ENCODE data around the gene VWA3A. TPM values are rescaled to one million over a fixed set of nuclear protein-coding genes. Genes with fewer than 3 reads are reported as not detected.

The VWA3A gene
- total and polyA plus RNA-seq, 2 experiments from 2014 or later: 0.45 TPM; not detected in 1

DNA sequence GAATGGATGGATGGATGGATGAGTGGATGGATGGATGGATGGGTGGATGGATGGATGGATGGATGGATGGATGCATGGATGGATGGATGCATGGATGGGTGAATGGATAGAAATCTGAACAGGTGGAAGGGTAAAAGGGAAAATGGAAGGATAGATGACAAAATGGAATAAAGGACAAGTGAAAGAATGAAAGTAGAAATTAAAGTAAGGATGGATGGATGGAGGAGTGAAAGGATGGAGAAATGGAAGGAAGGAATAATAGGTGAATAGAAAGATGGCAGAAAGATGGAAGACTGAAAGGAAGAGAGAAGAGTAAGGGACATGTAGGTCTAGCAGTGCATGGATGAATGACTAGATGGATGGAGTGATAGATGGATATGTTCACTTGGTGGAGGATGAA, 29.9 kb downstream of the VWA3A start (continued):
- TF ChIP-seq, protein P1, sequence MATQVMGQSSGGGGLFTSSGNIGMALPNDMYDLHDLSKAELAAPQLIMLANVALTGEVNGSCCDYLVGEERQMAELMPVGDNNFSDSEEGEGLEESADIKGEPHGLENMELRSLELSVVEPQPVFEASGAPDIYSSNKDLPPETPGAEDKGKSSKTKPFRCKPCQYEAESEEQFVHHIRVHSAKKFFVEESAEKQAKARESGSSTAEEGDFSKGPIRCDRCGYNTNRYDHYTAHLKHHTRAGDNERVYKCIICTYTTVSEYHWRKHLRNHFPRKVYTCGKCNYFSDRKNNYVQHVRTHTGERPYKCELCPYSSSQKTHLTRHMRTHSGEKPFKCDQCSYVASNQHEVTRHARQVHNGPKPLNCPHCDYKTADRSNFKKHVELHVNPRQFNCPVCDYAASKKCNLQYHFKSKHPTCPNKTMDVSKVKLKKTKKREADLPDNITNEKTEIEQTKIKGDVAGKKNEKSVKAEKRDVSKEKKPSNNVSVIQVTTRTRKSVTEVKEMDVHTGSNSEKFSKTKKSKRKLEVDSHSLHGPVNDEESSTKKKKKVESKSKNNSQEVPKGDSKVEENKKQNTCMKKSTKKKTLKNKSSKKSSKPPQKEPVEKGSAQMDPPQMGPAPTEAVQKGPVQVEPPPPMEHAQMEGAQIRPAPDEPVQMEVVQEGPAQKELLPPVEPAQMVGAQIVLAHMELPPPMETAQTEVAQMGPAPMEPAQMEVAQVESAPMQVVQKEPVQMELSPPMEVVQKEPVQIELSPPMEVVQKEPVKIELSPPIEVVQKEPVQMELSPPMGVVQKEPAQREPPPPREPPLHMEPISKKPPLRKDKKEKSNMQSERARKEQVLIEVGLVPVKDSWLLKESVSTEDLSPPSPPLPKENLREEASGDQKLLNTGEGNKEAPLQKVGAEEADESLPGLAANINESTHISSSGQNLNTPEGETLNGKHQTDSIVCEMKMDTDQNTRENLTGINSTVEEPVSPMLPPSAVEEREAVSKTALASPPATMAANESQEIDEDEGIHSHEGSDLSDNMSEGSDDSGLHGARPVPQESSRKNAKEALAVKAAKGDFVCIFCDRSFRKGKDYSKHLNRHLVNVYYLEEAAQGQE (IDR thresholded peaks at IDR 0.05; ENCODE audit: unreplicated experiment): no peak
- TF ChIP-seq CREB1 (CRISPR knock-in tag; IDR thresholded peaks at IDR 0.05; ENCODE audit: low read depth): no peak
- TF ChIP-seq, protein P2, sequence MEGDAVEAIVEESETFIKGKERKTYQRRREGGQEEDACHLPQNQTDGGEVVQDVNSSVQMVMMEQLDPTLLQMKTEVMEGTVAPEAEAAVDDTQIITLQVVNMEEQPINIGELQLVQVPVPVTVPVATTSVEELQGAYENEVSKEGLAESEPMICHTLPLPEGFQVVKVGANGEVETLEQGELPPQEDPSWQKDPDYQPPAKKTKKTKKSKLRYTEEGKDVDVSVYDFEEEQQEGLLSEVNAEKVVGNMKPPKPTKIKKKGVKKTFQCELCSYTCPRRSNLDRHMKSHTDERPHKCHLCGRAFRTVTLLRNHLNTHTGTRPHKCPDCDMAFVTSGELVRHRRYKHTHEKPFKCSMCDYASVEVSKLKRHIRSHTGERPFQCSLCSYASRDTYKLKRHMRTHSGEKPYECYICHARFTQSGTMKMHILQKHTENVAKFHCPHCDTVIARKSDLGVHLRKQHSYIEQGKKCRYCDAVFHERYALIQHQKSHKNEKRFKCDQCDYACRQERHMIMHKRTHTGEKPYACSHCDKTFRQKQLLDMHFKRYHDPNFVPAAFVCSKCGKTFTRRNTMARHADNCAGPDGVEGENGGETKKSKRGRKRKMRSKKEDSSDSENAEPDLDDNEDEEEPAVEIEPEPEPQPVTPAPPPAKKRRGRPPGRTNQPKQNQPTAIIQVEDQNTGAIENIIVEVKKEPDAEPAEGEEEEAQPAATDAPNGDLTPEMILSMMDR (conservative IDR thresholded peaks at IDR 0.05; ENCODE audit: low read depth in 2 of 2): no peak
- no peak for TF ChIP-seq EZH2 (IDR thresholded peaks at IDR 0.05; ENCODE audit: low read depth, unreplicated experiment)
- TF ChIP-seq NANOG (IDR thresholded peaks at IDR 0.05; ENCODE audit: borderline replicate concordance): no peak
- no peak for TF ChIP-seq STAT1 (IDR thresholded peaks at IDR 0.05; ENCODE audit: unreplicated experiment)

DNA sequence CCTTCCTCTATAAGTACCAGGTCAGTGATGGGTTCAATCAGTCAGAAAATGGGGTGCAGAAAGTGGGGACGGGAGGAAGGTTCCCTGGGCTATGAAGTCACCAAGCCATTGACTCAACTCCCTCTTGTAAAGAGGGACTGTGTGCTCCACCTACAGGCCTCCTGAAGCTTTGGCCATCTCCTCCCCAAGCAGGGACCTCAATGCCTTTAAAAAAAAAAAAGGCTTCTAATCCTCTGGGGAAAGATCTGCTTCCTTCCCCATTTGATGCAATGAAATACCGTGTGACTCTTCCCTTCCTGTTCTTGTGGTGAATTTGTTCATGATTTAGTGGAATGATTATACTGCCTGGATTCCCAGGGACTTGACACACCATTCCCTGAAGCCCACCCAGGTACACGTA, 30.8 kb downstream of the VWA3A start:
- no peak overlapping the region for H3K4me3 ChIP-seq
- no peak overlapping the region for H3K27ac Mint-ChIP-seq
- H3K36me3 ChIP-seq (ENCODE audit: insufficient read depth): no peaks in the 10 kb centered on the region
- H3K27me3 ChIP-seq (ENCODE audit: insufficient read depth): no peaks in the 10 kb centered on the region
- H3K4me3 Mint-ChIP-seq: no peak overlapping the region
- no peak for TF ChIP-seq POLR2AphosphoS5 (IDR thresholded peaks at IDR 0.05; ENCODE audit: low read depth)
- TF ChIP-seq, protein P2 (conservative IDR thresholded peaks at IDR 0.05; ENCODE audit: low read depth in 2 of 2): peak; percentile 12 to 60; a peak in 2 of 4 replicates
- no peak for TF ChIP-seq ZNF114 (CRISPR knock-in tag; IDR thresholded peaks at IDR 0.05)
- TF ChIP-seq, protein P3, sequence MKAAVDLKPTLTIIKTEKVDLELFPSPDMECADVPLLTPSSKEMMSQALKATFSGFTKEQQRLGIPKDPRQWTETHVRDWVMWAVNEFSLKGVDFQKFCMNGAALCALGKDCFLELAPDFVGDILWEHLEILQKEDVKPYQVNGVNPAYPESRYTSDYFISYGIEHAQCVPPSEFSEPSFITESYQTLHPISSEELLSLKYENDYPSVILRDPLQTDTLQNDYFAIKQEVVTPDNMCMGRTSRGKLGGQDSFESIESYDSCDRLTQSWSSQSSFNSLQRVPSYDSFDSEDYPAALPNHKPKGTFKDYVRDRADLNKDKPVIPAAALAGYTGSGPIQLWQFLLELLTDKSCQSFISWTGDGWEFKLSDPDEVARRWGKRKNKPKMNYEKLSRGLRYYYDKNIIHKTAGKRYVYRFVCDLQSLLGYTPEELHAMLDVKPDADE (IDR thresholded peaks at IDR 0.05): no peak
- H3K79me2 ChIP-seq (replicated peaks; ENCODE audit: insufficient read depth): no peaks in the 10 kb centered on the region
- ATAC-seq (peak; percentile 73), DNase-seq (ENCODE audit: low spot score) (peak; percentile 53)
- H3K9me3 Mint-ChIP-seq: no peaks in the 10 kb centered on the region; the same call in 2 of the 3 replicates
- H3K4me1 ChIP-seq (ENCODE audit: insufficient read depth): no peaks in the 10 kb centered on the region
- no peak overlapping the region for H3K4me2 ChIP-seq
- no peaks in the 10 kb centered on the region for H3K36me3 Mint-ChIP-seq (ENCODE audit: low read depth)
- H3K9me2 ChIP-seq (ENCODE audit: insufficient read depth): no peaks in the 10 kb centered on the region
- no peaks in the 10 kb centered on the region for H4K20me1 ChIP-seq (replicated peaks; ENCODE audit: insufficient read depth)
- no peaks in the 10 kb centered on the region for H3F3A ChIP-seq (replicated peaks; ENCODE audit: low read depth)
- no peaks in the 10 kb centered on the region for H3K4me1 Mint-ChIP-seq
- H3K27me3 Mint-ChIP-seq (ENCODE audit: insufficient read depth, low read depth, poor library complexity): peaks cover 11% of the 10 kb centered on the region
- no peak overlapping the region for H3K27ac ChIP-seq (ENCODE audit: low read depth)
- no peak overlapping the region for H2AFZ ChIP-seq
